T follicular helper cell (primary cell): ENCODE results near the gene OLIG1.

Experiments used
- DNase-seq: peaks from one replicate; pipeline ENCODE4 v3.0.0-alpha.2; 2020; ENCODE audit warnings: low read depth

OLIG1 gene

DNA sequence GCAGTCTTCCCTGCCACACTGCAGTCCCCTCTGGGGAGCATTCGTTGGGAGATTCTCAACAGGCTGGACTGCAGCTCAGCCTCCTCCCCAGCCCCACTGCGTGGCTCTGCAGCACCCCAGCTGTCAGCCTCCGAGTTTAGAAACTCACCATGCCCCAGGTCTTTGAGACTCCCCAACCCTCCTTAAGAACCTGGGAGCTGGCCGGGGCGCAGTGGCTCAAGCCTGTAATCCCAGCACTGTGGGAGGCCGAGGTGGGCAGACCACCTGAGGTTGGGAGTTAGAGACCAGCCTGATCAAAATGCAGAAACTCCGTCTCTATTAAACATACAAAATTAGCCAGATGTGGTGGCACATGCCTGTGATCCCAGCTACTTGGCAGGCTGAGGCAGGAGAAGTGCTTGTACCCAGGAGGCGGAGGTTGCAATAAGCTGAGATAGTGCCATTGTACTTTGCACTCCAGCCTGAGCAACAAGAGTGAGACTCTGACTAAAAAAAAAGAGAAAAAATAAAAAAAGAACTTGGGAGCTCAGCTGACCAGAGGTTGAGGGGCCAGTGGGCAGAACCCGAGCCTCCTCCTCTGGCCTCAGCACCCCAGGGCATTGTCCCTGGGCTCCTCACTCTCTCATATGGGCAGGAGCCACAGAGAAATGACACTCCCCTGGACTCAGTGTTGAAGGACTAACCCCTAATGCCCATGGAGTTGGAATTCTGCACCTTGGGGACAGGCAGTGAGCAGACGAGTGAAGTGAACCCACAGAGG lies 38.6 kb upstream of the OLIG1 start:
- no peak for DNase-seq

DNA sequence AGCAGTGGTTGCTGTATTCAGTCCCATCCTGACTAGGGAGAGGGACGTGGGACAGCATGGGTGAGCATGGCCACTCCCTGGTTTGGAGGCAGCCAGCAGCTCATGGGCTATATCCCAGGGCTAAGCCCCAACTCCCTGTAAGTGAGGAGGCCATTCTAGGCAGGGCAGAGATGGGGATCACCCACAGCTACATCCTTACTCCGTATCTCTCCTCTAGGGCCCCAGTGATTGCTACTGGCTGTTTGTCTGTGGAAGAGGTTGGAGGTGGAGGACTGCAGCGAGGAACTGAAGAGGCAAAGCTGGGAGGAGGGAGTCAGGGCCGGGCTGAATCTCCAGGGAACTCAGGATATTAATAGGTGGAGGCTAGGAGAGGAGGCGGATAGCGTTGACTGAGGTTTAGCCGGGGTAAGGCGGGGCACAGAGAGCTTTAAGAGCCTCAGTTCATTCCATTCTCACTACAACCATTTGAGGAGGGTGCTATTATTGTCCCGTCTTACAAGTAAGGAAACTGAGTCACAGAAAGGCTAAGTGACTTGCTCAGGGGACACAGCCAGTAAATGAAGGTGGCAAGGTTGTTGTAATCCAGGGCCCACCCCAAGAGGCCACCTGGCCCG lies 37.4 kb upstream of the OLIG1 start:
- DNase-seq: no peak

DNA sequence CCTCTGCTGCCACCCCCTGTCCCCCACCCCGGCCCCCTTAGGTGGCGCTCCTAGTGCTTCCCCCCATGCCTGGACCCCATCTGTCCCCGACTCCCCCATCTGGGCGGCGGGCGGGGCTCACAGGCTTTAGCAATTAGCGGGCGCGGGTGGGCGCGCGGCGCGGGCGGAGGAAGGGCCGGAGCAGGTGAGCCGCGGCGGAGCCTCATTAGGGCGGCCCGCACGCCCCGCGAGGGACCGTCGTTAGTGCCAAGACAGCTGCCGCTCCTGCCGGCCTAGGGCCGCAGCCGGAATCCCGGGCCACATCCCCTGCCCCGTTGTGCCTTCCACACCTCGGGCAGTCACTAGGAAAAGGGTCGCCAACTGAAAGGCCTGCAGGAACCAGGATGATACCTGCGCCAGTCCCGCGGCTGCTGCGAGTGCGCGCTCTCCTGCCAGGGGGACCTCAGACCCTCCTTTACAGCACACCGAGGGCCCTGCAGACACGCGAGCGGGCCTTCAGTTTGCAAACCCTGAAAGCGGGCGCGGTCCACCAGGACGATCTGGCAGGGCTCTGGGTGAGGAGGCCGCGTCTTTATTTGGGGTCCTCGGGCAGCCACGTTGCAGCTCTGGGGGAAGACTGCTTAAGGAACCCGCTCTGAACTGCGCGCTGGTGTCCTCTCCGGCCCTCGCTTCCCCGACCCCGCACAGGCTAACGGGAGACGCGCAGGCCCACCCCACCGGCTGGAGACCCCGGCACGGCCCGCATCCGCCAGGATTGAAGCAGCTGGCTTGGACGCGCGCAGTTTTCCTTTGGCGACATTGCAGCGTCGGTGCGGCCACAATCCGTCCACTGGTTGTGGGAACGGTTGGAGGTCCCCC lies 36.6 kb upstream of the OLIG1 start:
- DNase-seq: no peak

DNA sequence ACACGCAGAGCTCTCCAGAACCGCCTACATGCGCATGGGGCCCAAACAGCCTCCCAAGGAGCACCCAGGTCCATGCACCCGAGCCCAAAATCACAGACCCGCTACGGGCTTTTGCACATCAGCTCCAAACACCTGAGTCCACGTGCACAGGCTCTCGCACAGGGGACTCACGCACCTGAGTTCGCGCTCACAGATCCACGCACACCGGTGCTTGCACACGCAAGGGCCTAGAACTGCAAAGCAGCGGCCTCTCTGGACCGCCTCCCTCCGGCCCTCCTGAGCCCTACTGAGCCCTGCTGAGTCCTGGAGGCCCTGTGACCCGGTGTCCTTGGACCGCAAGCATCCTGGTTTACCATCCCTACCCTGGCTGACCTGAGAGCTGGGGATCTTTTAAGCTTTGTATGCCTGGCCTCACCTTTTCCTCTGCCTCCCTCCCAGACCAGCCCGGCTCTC lies 36.0 kb upstream of the OLIG1 start:
- no peak for DNase-seq

DNA sequence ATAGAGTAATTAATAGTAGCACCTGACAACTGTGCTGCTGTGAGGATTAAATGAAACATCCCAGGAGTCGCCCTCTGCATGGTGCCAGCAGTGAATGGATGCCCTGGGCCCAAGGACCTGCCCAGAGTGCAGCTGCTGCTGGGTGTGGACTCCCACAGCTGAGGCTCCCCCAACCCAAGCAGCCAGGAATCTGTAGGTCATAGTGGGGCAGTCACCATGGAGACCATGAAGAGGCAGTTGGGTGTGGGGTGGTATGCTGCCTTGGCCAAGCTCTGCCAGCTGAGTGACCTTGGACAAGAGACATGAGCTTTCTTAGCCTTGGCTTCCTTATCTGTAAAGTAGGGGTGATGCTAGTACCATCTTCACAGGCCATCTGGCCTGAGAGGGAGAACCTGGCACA lies 34.8 kb upstream of the OLIG1 start:
- no peak for DNase-seq

DNA sequence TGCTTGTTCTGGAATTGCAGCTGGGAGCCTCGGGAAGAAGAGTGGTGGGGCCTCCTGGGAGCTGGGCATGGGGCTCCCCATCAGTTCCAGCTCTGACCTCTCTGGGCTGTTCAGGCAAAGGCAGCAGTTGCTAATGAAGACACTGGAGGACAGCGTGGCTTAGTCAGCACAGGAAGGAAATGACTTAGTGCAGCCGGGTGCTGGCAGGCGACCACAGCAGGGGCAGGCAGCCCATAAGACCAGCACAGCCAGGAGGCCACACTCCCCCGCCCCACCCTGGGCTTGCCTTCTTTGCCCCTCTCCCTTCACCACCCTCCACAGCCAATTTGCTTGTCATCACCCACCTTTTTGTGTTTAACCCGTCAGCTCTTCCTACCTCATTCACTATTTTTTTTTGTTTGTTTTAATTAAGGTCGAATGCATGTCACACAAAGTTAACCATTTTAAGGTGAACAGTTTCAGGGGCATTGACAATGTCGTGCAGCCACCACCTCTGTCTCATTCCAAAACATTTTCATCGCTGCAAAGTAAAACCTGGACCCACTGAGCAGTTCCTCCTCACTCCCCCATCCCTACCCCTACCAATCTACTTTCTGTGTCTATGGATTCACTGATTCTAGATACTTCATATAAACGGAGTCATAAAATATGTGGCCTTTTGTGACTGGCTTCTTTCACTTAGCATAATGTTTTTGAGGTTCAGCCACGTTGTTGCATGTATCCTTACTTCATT lies 33.3 kb upstream of the OLIG1 start:
- no peak for DNase-seq

DNA sequence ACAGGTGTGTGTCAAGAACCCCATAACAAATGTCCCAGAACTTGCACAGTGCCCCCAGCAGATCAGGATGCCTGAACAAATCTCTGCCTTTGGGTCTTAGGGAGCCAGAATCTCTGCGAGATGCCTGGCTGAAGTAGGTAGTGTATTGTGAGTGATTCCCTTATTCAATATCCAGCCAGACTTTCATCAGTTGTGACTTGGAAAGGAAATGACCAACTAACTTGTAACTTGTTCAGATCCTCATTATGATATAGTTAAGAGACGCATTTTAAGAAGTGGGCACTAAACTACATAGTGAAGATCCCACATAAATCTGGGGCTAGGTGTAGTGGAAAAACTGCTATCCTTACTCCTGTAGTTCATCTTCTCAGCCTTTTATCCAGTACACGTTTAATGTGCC lies 32.4 kb upstream of the OLIG1 start:
- no peak for DNase-seq

DNA sequence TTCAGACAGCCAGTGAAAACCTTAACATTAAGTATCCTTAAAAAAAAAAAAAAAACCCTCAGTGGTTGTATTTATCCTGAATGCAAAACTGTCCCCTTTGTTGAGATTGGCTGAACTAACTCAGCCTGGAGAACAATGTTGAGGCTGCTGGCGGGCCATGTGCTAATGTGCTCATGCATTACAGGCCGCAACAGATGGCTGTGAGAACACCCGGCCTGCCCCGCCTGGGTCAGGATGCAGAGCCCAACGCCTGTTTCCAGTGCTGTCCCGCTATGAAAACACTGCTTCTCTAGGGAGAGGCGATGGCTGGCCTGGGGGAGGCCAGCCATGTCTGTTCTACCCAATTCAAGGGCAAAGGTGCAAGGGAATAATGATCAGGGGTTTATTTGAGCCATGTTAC lies 30.4 kb upstream of the OLIG1 start:
- no peak for DNase-seq

DNA sequence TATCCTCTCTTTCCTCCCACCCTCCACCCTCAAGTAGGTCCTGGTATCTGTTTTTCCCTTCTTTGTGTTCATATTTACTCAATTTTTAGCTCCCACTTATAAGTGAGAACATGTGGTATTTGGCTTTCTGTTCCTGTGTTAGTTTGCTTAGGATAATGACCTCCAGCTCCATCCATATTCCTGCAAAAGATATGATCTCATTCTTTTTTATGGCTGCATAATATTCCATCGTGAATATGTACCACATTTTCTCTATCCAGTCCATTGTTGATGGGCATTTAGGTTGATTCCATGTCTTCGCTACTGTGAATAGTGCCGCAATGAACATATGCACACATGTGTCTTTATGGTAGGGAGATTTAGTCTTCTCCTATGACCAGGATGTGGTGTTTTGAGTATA lies 29.7 kb upstream of the OLIG1 start:
- no peak for DNase-seq

DNA sequence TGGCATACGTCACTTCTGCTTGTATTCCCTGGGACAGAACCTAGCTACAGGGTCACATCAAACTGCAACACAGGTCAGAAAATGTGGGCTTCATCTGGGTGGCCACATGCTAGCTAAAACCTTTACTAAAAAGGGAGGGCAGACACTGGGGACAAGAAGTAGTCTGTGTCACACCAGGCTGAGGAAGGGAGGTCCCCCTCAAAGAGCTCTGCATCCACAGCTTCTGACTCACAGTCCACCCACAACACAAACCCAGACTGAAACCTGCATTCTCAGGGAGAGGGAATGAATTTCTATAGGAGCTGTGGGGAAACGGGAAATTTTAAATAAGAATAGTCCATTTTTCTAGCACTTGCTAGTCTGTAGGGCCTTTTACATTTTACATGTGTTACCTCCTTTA lies 28.0 kb upstream of the OLIG1 start:
- no peak for DNase-seq

DNA sequence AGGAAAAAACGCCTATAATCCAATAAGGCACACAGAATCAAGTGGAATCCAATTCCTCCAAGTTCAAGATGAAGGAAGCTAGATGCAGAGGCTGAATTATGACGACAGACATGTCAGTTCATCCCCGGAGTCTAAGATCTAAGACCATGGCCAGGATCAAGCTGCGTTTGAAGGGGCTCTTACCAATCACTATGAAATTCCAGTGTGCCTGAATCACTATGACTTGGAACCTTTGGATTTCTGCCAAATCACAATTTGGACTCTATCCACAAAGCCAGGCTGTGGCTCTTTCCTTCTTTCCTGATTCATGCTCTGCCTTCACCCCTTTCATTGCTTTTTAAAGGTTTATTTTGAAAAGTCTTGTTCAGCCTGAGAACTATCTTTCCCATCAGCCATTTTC lies 27.1 kb upstream of the OLIG1 start:
- no peak for DNase-seq

DNA sequence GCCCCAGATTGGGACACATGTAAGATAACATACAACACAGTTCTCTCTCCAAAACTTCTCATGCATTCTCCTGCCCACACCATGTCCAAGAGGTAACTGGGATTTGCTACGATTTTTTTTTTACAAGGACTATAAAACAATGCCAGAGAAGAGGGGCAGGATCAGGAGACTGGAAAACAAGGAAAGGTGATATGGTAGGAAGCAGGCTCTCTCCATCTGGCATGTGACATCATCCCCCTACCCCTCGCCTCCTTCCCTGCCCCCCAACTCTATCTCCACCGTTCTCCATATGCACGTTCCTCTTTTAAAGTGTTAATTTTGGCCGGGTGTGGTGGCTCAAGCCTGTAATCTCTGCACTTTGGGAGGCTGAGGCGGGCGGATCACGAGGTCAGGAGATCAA lies 23.5 kb upstream of the OLIG1 start:
- no peak for DNase-seq

DNA sequence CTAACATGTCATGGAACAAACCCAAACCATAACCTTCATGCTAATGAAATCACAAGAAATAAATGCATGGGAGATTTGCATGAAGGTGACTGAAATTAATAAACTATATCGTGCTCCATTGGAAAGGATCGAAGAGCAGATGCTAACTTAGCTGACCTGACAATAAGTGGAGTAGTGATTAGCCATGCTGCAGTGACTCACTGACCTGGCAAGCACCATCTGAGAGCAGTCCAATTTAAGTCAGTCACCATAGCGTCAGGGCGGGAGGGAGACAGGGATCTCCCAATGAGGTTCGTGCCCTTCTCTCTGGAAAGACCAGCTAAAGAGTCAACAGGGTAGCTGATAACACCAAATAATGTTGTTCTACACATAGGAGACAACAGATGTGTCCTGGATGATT lies 22.7 kb upstream of the OLIG1 start:
- DNase-seq: no peak

DNA sequence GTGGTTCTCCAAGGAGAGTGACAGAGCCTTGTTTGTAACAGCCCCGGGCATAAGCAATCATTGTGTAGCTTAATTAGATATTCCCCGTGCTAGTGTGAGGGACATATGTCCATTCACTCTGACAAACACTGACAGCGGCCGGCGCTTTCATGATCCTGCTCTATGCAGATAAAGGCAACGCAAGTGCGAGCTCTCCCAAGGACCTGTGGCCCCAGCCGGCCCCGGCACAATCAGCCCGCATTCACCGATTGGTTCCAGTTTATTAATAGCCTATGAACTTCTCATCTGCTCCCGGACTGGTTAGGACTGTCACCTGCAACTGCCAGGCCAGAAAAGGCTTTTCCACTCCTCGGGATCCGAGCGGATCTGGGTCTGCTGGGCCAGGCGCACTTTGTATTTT lies 18.0 kb upstream of the OLIG1 start:
- no peak for DNase-seq

DNA sequence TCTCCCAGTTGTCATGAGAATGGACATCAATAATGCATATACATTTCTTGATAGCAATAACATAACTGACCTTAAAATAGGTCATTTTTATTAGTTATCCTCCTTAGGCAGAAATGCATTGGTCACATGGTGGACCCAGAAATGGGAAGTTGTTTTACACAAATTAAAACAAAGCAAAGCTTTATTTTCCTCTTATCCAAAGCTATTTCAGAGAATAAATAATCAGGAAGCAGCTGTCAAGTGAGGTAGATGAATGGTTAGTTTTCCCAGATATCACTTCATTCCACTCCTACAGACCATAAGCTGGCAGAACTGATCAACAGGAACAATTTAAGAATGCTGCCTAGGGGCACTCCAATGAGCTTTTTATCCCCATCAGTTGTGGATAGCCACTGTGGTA lies 16.0 kb upstream of the OLIG1 start:
- no peak for DNase-seq

DNA sequence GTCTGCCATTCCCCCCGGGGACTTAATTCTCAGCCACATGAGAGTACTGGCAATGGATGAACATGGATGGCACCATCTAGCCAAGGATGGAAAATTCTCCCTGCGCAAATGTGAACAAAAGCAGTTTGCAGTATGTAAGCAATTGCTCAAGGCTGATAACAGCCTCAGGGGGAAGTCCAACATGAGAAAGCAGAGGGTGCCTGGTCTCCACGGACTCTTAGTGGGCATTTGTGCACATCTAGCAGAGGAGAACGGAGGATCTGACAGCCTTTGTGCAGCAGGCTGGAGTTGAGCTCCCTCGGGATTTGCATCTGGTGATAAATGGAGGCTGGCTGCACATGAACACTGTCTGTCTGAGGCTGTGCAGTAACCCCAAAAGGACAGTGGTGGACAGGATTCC lies 13.9 kb upstream of the OLIG1 start:
- DNase-seq: no peak

DNA sequence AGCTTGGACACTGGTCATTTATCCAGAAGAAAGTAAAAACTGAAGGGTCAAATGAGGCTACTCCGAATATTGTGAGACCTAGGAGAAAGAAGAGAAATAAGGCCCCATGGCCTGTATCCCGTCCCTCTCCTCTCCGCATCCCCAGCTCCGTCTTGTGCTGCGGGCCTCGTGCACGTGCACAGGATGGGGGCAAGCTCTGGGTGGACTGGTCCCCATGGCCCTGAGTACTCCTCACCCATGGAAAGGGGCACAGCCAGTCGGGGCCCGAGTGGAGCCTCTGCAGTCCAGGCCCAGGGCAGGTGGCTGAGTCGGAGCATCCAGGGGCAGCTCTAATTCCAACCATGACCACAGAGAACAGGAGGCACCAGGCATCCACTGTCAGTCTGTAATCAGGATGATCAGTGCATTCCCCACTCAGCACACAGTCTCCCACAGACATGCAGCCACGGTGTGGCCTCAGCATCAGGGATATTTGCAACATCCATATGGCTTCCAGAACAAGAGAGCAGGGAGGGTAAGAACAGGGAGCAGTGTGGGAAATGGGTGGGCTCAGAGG lies 12.5 kb upstream of the OLIG1 start:
- no peak for DNase-seq

DNA sequence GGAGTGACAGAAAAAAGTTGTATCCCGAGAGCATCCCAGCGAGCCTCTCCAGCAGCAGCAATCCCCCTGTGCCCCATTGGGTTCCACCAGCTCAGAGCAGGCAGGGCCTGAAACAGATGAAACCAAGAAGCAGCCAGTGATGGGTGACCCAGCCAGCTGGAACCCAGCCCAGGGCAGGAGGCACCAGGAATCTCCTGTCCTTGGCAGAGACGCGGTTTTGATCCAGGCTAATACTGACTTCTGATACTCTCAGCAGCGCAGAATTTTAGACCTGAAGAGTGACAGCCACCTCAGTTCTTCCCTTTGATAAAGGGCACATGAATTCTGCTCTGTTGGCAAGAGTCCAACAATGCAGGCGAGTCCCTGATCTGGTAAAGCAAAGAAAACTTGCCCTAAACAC lies 11.4 kb upstream of the OLIG1 start:
- no peak for DNase-seq

DNA sequence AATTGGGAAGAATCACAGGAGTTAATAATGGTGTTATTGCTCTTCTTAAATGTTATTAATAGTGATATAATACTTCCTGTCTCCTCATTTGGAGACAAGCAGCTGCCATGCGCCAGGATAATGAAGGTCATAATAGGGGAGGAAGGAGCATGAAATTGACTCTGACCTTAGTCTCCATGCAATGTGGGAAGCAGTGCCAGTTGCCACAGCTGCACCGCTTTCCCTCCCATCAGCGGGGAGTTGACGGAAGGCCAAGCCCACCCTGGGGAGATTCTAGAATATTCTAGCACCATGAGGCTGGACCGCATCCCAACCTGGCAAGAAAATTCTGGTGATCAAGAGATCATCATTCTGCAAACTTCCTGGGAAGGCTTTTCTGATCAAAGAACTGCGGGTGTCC lies 11.0 kb upstream of the OLIG1 start:
- DNase-seq: no peak

DNA sequence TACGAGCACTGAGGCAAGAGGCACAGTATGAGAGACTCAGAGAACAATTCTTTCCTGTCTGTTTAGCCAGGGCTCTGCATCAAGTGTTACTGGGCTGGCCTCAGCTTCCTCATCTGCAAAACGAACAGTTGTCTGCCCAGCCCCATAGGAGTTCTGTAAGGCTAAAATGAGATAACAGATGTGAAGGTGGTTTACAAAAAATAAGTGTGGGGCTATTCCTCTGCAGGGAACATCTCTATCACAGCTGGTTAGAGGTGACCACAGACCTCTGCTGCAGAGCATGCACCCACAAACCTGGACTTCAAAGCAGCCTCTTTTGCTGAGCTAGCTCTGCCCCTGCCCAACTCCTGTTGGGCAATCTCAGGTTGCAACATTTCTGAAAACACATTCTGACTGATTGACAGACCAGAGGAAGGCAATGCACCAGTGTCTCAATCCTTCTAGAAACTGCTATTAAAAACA lies 10.5 kb upstream of the OLIG1 start:
- no peak for DNase-seq

DNA sequence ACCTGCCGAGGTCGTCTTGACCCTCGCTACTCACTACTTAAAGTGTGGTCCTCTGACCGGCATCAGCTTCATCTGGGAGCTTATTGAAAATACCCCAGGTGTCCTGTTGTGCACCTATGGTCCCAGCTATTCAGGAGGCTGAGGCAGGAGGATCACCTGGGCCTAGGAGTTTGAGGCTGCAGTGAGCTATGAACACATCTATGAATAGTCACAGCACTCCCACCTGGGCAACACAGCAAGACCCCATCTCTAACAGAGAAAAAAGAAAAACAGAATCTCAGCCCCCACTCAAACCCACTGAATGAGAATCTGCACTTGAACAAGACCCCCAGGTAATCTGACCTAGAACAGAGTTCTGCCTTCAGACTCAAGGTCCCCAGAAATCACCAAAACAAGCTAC lies 8.7 kb upstream of the OLIG1 start:
- DNase-seq: no peak

DNA sequence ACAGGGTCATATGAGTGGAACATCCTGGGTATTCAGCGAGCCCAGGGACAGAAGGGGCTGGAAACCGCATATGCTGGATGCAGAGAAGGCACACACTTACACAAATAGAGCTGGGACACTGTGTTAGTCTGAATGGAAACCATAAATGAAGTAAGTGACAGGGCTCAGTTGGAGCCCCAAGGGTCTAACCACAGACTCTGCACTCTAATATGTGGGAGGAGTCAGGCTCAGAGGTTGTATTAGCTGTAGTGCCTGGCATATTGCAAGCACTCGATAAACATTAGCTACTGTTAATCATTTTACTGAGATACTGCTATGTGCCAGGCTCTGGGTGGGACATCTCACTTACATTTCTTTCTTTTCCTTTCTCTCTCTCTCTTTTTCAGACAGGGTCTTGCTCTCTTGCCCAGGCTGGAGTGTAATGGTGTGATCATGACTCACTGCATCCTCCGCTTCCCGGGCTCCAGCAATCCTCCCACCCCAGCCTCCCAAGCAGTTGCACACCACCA lies 6.5 kb upstream of the OLIG1 start:
- DNase-seq: no peak
